Measurements from ENCODE around the gene CCDC148.

Gene CCDC148

DNA sequence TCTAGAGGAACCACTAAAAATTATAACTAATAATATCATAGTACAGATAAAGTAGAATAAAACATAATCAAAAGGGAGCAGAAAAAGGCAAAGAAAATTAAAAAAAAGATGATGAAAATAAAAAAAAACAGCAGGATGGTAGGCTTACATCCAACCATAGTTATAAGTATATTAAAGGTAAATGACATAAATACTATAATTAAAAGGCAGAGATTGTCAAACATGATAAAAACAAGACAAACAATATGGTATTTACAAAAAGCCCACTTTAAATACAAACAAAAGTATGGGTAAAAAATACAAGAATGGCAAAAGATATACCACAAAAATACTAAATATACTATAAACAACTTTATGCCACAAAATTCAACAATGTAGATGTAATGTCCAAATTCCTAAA is 24.4 kb downstream of the CCDC148 start:
- TF ChIP-seq POLR2AphosphoS5 (IDR thresholded peaks at IDR 0.05; ENCODE audit: borderline replicate concordance, low read depth, low read length) (no peak), EZH2 (IDR thresholded peaks at IDR 0.05) (no peak), FOXP2 (optimal IDR thresholded peaks at IDR 0.05; ENCODE audit: control extremely low read depth, extremely low read length, insufficient read depth) (no peak)
- DNase-seq (ENCODE audit: low read depth, low spot score) = no peak
- H3K27ac ChIP-seq = no peak overlapping the region
- no peaks in the 10 kb centered on the region for H3K9me3 ChIP-seq (ENCODE audit: low read depth, low read length)
- no peaks in the 10 kb centered on the region for H3K36me3 ChIP-seq (ENCODE audit: insufficient read depth, low read length)
- no peak overlapping the region for H3K4me3 ChIP-seq
- no peak overlapping the region for H3K9ac ChIP-seq (ENCODE audit: insufficient read length)

DNA sequence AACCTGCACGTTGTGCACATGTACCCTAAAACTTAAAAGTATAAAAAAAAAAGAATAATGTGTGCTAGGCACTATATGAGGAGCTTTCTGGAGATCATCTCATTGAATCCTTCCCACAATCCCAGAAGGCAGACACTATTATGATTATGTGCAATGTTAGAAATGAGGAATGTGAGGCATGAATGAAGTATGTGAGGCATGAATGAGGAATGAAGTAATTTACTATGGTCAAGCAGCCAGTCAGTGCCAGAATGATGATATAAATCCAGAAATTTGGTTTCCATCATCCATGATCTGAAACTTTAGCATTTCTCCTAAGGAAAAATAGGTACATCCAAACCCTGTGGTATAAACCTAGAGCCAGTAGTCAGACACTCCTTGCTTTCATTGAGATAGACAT is 42.0 kb downstream of the CCDC148 start:
- no peak for DNase-seq (ENCODE audit: low read depth, low spot score)
- no peaks in the 10 kb centered on the region for H3K36me3 ChIP-seq (ENCODE audit: insufficient read depth, low read length)
- no peaks in the 10 kb centered on the region for H3K9me3 ChIP-seq (ENCODE audit: low read depth, low read length)
- H3K4me3 ChIP-seq = no peak overlapping the region
- H3K9ac ChIP-seq (ENCODE audit: insufficient read length) = no peak overlapping the region
- TF ChIP-seq FOXP2 (optimal IDR thresholded peaks at IDR 0.05; ENCODE audit: control extremely low read depth, extremely low read length, insufficient read depth) (no peak), POLR2AphosphoS5 (IDR thresholded peaks at IDR 0.05; ENCODE audit: borderline replicate concordance, low read depth, low read length) (no peak), EZH2 (IDR thresholded peaks at IDR 0.05) (no peak)
- no peak overlapping the region for H3K27ac ChIP-seq

DNA sequence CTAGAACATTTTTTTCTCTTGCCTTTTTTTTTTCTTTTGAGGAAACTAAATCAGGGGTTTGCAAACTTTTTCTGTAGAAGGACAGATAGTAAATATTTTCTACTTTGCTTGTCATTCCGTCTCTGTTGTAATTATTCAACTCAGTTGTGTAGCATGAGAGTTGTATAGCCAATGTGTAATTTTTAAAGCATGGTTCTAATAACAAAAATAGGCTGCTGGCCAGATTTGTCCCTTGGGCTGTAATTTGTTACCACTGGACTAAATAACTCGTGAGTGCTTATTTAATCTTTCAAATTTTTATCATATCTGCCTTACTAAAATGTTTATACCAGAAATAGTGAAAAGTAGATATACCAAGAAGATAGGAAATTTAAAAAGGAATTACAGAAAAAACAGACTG is 43.0 kb downstream of the CCDC148 start:
- DNase-seq (ENCODE audit: low read depth, low spot score) = no peak
- Histone ChIP-seq H3K36me3 (ENCODE audit: insufficient read depth, low read length) (no peaks in the 10 kb centered on the region), H3K4me3 (no peak overlapping the region), H3K27ac (no peak overlapping the region), H3K9me3 (ENCODE audit: low read depth, low read length) (no peaks in the 10 kb centered on the region), H3K9ac (ENCODE audit: insufficient read length) (no peak overlapping the region)
- TF ChIP-seq EZH2 (IDR thresholded peaks at IDR 0.05) (no peak), FOXP2 (optimal IDR thresholded peaks at IDR 0.05; ENCODE audit: control extremely low read depth, extremely low read length, insufficient read depth) (no peak), POLR2AphosphoS5 (IDR thresholded peaks at IDR 0.05; ENCODE audit: borderline replicate concordance, low read depth, low read length) (no peak)

DNA sequence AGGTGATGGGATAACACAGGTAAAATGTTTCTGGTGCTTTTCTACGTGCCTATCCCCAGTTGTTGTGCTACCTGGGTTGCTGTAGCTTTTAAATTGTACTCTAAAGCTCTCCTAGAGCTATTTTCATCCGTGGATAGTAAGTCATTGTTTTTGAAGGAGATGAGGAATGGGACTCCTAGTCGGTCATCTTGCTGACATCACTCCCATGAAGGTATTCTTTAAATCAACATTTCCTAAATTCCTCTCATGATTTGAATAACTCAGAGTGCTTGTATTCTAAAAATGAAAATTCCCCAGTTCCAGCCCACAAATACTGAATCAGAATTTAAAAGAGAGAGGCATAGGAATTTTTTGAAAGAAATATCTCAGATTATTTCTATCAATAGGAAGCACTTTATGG is 44.3 kb downstream of the CCDC148 start:
- TF ChIP-seq FOXP2 (optimal IDR thresholded peaks at IDR 0.05; ENCODE audit: control extremely low read depth, extremely low read length, insufficient read depth) (no peak), POLR2AphosphoS5 (IDR thresholded peaks at IDR 0.05; ENCODE audit: borderline replicate concordance, low read depth, low read length) (no peak), EZH2 (IDR thresholded peaks at IDR 0.05) (no peak)
- Histone ChIP-seq H3K36me3 (ENCODE audit: insufficient read depth, low read length) (no peaks in the 10 kb centered on the region), H3K4me3 (no peak overlapping the region), H3K27ac (no peak overlapping the region), H3K9me3 (ENCODE audit: low read depth, low read length) (no peaks in the 10 kb centered on the region), H3K9ac (ENCODE audit: insufficient read length) (no peak overlapping the region)
- DNase-seq (ENCODE audit: low read depth, low spot score) = no peak

DNA sequence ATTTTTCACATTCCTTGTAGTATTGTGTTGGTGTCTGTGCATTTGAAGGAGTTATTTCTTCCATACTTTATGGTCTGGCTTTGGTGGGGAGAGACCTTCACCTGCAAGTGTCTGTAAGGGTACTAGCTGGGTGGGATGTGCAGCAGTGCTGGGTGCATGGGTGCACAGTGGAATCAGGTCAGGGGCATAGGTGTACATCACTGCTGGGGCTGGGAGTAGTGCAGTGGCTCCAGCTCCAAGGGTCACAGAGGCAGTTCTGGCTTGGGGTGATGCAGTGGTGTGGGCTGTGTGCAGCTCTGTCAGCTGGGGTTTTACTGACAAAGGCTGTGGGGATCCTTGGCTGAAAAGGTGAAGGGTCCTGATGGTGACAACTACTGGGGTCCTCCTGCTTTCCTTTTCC is 44.8 kb downstream of the CCDC148 start:
- TF ChIP-seq FOXP2 (optimal IDR thresholded peaks at IDR 0.05; ENCODE audit: control extremely low read depth, extremely low read length, insufficient read depth) (no peak), POLR2AphosphoS5 (IDR thresholded peaks at IDR 0.05; ENCODE audit: borderline replicate concordance, low read depth, low read length) (no peak), EZH2 (IDR thresholded peaks at IDR 0.05) (no peak)
- H3K4me3 ChIP-seq = no peak overlapping the region
- no peak for DNase-seq (ENCODE audit: low read depth, low spot score)
- H3K9ac ChIP-seq (ENCODE audit: insufficient read length) = no peak overlapping the region
- H3K36me3 ChIP-seq (ENCODE audit: insufficient read depth, low read length) = no peaks in the 10 kb centered on the region
- no peak overlapping the region for H3K27ac ChIP-seq
- H3K9me3 ChIP-seq (ENCODE audit: low read depth, low read length) = no peaks in the 10 kb centered on the region

DNA sequence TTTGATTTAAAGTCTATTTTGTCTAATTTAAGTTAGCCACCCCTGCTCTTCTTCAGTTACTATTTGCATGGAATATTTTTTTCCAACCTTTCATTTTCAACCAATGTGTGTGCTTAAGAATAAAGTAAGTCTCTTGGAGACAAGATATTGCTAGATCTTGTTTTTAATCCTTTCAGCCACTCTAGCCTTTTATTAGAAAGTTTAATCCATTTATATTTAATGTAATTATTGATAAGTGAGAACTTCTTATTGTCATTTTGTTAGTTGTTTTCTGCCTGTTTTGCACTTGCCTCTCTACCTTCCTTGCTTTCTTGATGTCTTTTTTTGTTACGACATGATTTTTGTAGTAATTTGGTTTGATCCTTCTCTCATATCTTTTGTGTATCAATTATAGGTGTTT is 46.4 kb downstream of the CCDC148 start:
- H3K27ac ChIP-seq = no peak overlapping the region
- H3K4me3 ChIP-seq = no peak overlapping the region
- no peak overlapping the region for H3K9ac ChIP-seq (ENCODE audit: insufficient read length)
- H3K9me3 ChIP-seq (ENCODE audit: low read depth, low read length) = no peaks in the 10 kb centered on the region
- DNase-seq (ENCODE audit: low read depth, low spot score) = no peak
- TF ChIP-seq POLR2AphosphoS5 (IDR thresholded peaks at IDR 0.05; ENCODE audit: borderline replicate concordance, low read depth, low read length) (no peak), EZH2 (IDR thresholded peaks at IDR 0.05) (no peak), FOXP2 (optimal IDR thresholded peaks at IDR 0.05; ENCODE audit: control extremely low read depth, extremely low read length, insufficient read depth) (no peak)
- no peaks in the 10 kb centered on the region for H3K36me3 ChIP-seq (ENCODE audit: insufficient read depth, low read length)

DNA sequence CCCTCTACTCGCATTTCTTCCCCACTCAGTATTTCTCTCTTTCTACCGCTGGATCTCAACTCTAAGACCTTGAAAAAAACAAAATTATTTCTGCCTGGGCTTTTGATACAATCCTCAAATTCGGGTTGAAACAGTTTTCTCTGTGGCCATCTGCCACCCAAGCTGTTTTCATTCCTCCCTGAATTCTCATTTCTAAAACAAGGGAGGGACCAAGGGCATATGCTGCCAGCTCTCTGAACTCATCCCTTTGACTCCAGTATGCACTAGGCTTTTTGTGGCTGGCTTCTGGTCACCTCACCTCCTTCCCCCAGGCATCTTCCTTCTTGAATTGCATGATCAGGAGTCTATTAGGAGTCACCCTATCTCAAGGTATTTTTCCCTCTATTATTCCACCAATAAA is 49.5 kb downstream of the CCDC148 start:
- H3K27ac ChIP-seq = no peak overlapping the region
- H3K36me3 ChIP-seq (ENCODE audit: insufficient read depth, low read length) = no peaks in the 10 kb centered on the region
- H3K4me3 ChIP-seq = no peak overlapping the region
- no peak overlapping the region for H3K9ac ChIP-seq (ENCODE audit: insufficient read length)
- DNase-seq (ENCODE audit: low read depth, low spot score) = no peak
- TF ChIP-seq POLR2AphosphoS5 (IDR thresholded peaks at IDR 0.05; ENCODE audit: borderline replicate concordance, low read depth, low read length) = no peak
- TF ChIP-seq FOXP2 (optimal IDR thresholded peaks at IDR 0.05; ENCODE audit: control extremely low read depth, extremely low read length, insufficient read depth) = no peak
- TF ChIP-seq EZH2 (IDR thresholded peaks at IDR 0.05) = no peak
- H3K9me3 ChIP-seq (ENCODE audit: low read depth, low read length) = no peaks in the 10 kb centered on the region

DNA sequence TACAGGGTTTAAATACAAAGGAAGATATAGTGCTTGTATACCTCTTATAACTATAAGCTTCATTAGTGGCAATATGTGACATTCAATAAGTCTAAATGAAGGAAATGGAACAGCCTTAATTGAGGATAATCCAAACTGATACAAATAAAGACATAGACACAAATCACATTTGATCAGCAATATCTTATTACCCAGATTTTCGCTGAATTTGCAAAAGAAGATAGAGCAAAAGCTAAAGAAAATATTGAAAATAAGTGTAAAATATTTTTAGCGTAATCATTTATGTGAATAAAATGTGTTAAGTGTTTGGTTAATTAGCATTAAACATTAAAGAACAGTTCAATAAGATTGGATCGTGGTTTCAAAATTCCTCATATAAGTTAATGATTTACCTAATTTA is 51.2 kb downstream of the CCDC148 start:
- Histone ChIP-seq H3K36me3 (ENCODE audit: insufficient read depth, low read length) (no peaks in the 10 kb centered on the region), H3K9me3 (ENCODE audit: low read depth, low read length) (no peaks in the 10 kb centered on the region), H3K4me3 (no peak overlapping the region), H3K9ac (ENCODE audit: insufficient read length) (no peak overlapping the region), H3K27ac (no peak overlapping the region)
- TF ChIP-seq FOXP2 (optimal IDR thresholded peaks at IDR 0.05; ENCODE audit: control extremely low read depth, extremely low read length, insufficient read depth) = no peak
- TF ChIP-seq EZH2 (IDR thresholded peaks at IDR 0.05) = no peak
- TF ChIP-seq POLR2AphosphoS5 (IDR thresholded peaks at IDR 0.05; ENCODE audit: borderline replicate concordance, low read depth, low read length) = no peak
- DNase-seq (ENCODE audit: low read depth, low spot score) = no peak

DNA sequence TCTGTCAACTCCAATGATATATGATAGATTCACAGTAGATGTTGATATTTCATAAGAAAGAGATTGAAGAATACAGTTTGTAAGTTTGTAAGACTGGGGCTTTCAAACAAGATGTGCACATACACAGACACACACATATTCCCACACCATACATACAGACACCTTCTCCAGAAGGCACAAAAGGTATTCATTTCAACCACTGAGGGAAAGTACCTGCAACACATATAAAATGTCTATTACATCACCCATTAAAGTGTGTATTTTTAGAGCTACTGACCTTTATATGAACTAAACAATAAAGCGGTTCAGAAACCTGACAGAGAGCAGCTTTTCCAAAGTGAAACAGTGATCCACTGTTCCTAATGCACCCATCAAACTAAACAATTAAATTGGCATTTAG is 53.3 kb downstream of the CCDC148 start:
- DNase-seq (ENCODE audit: low read depth, low spot score) = no peak
- Histone ChIP-seq H3K9me3 (ENCODE audit: low read depth, low read length) (no peaks in the 10 kb centered on the region), H3K4me3 (no peak overlapping the region), H3K27ac (no peak overlapping the region), H3K36me3 (ENCODE audit: insufficient read depth, low read length) (no peaks in the 10 kb centered on the region), H3K9ac (ENCODE audit: insufficient read length) (no peak overlapping the region)
- no peak for TF ChIP-seq FOXP2 (optimal IDR thresholded peaks at IDR 0.05; ENCODE audit: control extremely low read depth, extremely low read length, insufficient read depth)
- no peak for TF ChIP-seq EZH2 (IDR thresholded peaks at IDR 0.05)
- no peak for TF ChIP-seq POLR2AphosphoS5 (IDR thresholded peaks at IDR 0.05; ENCODE audit: borderline replicate concordance, low read depth, low read length)
